HG02798 (cell line): ENCODE data around the gene FSTL4.
"Not testable (repeated sequence)": the region's sequence is repeated elsewhere in the genome, so short reads cannot be mapped to it uniquely, and the experiment has no call there.

Source experiments
- ATAC-seq: cut with Tn5 transposase; IDR thresholded peaks from one replicate; pipeline ENCODE4 v1.9.1; 2021; ENCODE audit warnings: mild to moderate bottlenecking; ENCODE audit not compliant: unreplicated experiment, poor library complexity

FSTL4 gene

DNA sequence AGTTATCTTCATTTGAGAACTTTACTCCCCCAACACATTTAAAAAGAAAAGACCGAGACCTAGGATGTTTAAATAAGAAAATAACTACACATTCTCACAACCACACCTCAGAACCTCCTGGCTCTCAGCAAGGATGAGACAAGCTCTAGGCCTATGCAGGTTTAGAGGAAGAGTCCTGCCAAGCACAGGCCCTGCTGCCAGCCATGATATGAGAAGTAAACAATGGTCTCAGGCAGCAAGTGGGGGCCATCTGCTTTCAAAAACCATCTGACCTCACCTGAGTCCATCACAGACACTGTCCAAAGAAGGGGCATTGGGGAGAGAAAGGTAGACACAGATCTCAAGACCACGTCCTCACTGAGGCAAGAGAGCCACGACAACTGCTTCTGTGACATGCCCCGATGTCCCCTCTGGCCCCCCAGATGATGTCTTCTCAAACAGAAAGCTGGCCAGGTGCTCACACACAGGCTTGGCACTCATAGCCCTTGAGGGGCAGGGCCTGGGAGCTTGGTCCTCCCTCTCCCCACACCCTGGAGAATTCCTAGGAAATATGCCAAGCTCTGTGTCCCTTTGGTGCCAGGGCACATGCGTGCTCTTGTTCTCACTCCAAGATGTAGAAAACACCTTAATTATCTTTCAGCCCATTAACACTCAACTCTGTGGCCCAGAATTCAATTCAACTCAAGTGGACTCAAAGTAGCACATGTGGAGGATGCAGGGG is 150.4 kb downstream of the FSTL4 start:
- no peak for ATAC-seq

DNA sequence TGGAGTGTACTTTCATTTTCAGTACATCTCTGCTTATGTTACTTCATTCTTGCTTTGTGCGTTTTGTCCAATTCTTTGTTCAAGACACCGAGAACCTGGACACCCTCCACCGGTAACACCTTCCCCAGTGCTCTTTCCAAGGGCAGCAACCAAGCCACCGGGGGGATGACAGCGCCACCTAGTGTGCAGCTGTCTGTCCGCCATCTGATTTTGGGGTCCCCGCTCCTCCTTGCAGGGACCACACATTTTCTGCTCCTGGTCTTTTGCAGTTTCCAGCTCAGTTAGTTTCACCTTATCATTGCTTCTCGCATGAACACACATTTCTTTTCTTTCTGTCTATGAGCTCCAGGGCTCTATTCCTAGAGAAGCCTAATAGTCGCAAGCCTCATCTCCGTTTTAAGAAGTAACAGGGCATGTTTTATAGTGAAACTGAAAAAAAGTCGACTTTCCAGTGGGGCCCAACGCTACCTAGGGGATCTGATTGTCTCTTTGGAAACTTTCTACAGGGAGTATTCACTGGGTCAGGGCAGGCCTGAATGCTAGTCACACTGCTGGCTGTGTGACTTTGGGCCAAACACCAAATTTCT is 152.1 kb downstream of the FSTL4 start:
- ATAC-seq, result no peak

- no peak for ATAC-seq
Measured at GRCh38 chr5:133459474-133460160, 152.7 kb downstream of the FSTL4 start.

DNA sequence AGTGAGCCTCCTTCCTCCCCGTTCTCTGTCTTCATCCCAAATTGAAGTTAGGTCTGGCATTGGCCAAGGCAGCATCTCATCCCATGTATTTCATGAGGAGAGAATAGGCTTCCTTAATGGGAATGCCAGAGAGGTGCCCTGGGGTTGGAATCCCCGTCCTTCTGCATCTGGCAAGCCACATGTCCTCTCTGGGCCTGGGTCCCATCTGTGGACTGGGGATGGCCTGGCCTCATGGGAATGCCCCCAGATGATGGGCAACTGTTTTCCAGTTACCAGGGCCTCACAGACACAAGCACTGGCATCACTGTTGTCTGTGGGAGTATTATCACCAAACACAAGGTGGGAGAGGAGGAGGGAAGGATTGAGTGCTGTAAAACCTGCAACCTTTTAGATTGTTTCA is 153.9 kb downstream of the FSTL4 start:
- no peak for ATAC-seq

DNA sequence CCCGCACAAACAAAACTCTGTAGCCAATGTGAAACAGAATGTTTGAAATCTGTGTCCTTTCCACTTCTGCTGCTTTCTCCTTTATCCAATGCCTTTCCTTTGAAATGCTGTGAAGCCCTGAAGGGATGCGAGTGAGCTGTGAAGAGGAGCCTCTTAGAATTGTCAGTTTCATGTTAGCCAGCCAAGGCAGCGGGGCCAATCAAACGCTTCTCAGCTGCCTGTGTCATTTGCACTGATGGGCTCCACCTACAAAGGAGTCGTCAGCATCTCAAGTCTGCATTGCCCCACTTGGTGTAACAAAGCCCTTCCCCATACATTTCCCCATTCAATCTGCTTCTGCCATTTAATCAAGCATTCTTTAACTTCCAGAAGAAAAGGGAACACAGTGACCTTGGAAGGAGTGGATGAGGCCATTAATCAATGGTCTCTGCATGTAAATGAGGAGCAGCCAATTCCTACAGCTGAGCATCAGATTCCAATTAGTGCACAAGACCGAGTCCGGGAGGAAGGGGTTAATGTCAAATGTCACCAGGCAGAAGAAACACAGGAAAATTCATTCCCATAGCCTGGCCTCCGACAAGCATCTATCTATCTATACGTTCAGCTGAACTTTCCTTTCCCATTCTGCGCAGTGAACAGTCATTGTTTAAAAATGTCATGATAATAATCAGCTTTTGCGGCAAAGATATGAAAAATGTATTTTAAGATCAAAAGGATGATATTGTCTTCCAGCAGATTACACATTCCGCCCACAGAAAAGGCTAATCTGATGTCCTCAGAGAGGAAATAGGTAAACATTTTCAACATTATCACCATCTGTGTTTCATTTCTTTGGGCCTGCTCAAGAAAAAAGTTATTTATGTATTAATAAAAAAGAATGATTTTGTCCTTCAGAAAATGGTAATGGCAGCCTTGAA is 154.6 kb downstream of the FSTL4 start:
- ATAC-seq, result no peak

DNA sequence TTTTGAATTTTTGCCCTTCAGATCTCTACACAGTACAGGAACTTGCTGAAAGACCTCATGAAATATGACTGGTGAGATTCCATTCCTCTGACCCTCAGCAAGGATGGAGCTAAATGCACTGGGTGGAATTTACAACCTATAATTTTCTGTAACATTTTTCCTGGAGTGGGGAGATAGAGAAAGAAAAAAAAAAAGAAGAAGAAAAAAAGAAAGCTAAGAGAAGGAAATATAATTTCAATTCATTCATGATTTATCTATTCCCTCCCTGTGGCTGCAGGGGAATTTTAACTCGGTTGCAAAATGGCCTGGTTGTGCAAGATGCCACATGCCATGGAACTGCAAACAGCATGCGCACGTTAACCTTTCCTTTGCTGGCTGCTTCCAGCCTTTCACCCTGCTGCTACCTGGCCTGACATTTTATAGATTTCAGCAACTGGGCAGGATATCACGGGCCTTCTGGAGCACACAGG is 155.4 kb downstream of the FSTL4 start:
- ATAC-seq, result no peak

DNA sequence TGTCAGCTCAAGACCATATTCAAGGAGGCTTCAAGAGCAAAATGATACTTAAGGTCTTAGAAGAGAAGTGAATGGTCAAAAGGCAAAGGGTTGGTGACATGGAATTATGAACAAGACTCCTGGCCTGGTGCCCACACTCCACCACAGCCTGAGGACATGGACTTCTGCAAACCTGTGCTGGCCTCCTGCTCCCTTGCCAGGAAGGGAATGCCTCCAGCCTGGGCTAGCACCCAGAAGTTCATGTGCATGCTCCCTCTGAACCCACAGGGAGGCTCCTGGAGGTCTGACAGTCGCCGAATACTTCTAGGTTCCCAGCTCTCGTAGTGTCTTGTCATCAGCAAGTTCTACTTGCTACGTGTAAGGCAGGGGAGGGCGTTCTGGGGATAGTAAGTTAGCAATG is 156.7 kb downstream of the FSTL4 start:
- no peak for ATAC-seq

- no peak for ATAC-seq
Measured at GRCh38 chr5:133454442-133454841, 157.9 kb downstream of the FSTL4 start.

GRCh38 chr5:133453831-133454230 is 158.5 kb downstream of the FSTL4 start:
- no peak for ATAC-seq

DNA sequence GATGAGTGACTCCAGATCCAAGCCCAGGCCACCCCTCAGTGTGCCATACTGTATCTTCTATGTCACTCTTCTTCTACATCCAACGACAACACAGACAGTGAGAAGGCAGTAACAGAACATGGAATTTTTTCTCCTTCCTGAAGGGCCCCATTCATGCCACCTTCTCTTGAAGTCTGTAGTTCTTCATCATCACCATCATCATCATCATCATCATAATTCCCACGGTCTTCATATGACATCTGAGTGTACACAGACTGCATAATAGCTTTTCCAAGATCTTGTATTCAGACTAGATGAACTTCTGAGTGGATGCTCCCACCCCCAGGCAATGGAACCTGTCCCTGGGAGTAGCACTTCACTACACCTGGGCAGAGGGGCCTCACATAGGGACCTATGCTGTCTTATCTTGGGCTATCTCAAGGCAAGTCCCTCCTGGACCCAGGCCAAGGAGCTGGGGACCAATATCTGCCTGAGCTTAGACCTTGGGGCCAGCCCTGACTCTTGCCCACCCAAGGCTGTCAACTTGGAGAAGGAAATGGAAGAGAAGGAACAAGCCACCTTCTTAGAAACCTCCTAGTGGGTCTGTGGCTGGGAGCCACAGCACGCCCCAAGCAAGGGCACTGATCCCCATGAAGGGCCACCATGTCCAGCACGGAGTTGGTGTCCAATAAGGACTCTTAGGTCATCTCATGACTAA is 159.1 kb downstream of the FSTL4 start:
- no peak for ATAC-seq

GRCh38 chr5:133451926-133452325 is 160.4 kb downstream of the FSTL4 start:
- no peak for ATAC-seq

- ATAC-seq, result no peak
Measured at GRCh38 chr5:133450286-133450685, 162.1 kb downstream of the FSTL4 start.

GRCh38 chr5:133449181-133449580 is 163.2 kb downstream of the FSTL4 start:
- no peak for ATAC-seq

GRCh38 chr5:133446440-133446839 is 165.9 kb downstream of the FSTL4 start:
- no peak for ATAC-seq

DNA sequence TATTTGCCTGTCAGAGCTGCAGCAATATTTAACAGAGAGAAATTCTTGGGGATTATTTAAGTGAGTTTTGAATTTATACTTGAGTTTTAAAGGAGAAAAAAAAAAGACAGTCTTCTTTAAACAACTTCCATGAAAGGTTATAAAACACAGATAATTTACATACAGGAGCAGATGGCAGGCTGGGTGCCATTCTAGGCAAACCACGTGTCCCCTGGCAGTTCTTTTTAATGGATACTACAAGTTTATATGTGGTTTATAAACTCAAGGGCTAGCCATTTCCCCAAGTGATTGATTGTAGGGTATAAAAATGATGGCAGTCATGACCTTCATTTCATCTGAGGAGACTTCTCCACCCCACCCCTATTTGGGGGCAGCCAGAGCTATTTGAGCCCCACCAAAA is 166.6 kb downstream of the FSTL4 start:
- no peak for ATAC-seq

- not testable (repeated sequence) for ATAC-seq
Measured at GRCh38 chr5:133445204-133445603, 167.1 kb downstream of the FSTL4 start.

DNA sequence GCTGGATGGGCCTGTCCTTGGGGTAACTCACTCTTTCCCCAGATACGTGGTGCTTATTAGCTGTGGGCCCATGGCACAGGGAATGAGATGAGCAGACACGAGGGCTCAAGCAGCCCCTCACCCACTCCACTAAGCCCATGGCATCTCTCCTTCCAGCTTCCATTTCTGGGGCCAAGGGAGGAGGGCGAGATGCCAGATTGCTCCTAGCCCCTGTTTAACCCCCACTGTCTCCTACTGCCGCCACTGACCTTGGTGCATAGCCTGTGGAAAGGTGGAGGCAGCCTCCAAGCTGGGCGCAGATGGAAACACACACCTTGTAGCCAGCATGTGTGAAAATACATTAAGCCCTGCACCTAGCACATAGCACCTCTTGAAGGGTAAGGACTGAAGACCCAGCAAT is 167.6 kb downstream of the FSTL4 start:
- no peak for ATAC-seq

DNA sequence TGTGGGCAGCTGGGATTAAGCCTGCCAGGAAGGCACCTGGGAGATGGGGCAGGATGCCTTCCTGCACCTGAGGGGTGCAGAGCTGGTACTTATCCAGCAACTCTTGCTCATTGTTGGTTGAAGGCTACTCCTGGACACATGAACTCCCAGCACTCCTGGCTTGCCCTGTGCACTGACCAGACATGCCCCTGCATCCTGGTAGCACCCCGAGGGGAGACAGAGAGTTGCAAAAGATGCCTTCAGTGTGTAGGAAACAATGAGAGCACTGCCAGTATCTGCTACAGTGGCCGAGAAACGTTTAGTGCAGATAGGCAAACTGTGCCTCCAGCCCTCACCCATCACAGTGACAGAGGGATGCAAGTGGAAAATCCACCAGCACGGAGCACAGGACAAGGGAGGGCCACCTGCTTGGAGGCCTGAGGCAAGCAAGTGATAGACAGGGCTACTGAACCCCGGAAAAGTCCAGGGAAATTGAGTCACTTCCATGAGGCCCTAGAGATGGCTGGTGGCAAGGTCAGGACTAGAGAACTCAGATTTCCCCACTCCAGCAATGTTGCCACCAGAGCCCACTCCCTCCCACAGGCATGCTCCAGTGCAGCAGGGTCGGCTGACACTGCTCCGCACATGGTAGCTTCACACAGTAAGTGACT is 171.1 kb downstream of the FSTL4 start:
- ATAC-seq, result no peak

GRCh38 chr5:133440467-133441115 is 171.8 kb downstream of the FSTL4 start:
- no peak for ATAC-seq
